IMR-90 (cell line): ENCODE measurements around the gene MYH11. TPM values are rescaled to one million over a fixed set of nuclear protein-coding genes. Genes with fewer than 3 reads are reported as not detected.
"Not testable (repeated sequence)": the region's sequence is repeated elsewhere in the genome, so short reads cannot be mapped to it uniquely, and the experiment has no call there.

ENCODE experiments used
- ATAC-seq: fragments of 200-7000 bp; cut with Tn5 transposase; 2 replicates; pipeline ENCODE4 v1.9.1; 2020; ENCODE audit warnings: low read depth, mild to moderate bottlenecking, moderate library complexity
- BruUV-seq: library from RNA; stranded (reverse); fragments of 400-500 nt; replicated peaks from 2 replicates; lab custom pipeline; 2021; lab: Mats Ljungman, UMichigan
- CTCF ChIA-PET: fragments of 300-600 bp; formaldehyde crosslinking; extraction: SDS; loops from one replicate; lab custom pipeline; 2021; ENCODE audit warnings: antibody characterized with exemption; lab: Yijun Ruan, JAX
- POLR2A ChIA-PET: fragments of 300-600 bp; sonication (Branson Sonifier 250); formaldehyde crosslinking; loops from one replicate; lab custom pipeline; 2022; ENCODE audit warnings: antibody characterized with exemption; ENCODE audit not compliant: unreplicated experiment; lab: Charles Lee
- DNase-seq: peaks from one replicate; pipeline ENCODE4 v3.0.0; 2013
- H2AFZ ChIP-seq: replicated peaks from 2 replicates; pipeline ENCODE3; 2013; ENCODE audit warnings: low read length, mild to moderate bottlenecking; ENCODE audit not compliant: poor library complexity
- H2AK5ac ChIP-seq: 2 replicates; pipeline ENCODE4 v1.6.1; 2013; ENCODE audit warnings: low read depth, low read length, inconsistent platforms
- H2AK9ac ChIP-seq: replicated peaks from 2 replicates; pipeline ENCODE3; 2013; ENCODE audit warnings: mild to moderate bottlenecking, low read depth, low read length, moderate library complexity; ENCODE audit not compliant: poor library complexity
- H2BK120ac ChIP-seq: 2 replicates; pipeline ENCODE4 v1.6.1; 2013; ENCODE audit warnings: low read depth, low read length, inconsistent platforms
- H2BK15ac ChIP-seq: 3 replicates; pipeline ENCODE4 v1.6.1; 2013; ENCODE audit warnings: low read depth, low read length, inconsistent platforms
- H2BK20ac ChIP-seq: 2 replicates; pipeline ENCODE4 v1.6.1; 2013; ENCODE audit warnings: low read depth, mild to moderate bottlenecking, inconsistent platforms, low read length, moderate library complexity
- H2BK5ac ChIP-seq: 2 replicates; pipeline ENCODE4 v1.6.1; 2013; ENCODE audit warnings: mild to moderate bottlenecking, low read depth, low read length, inconsistent platforms; ENCODE audit not compliant: poor library complexity, severe bottlenecking
- H3K14ac ChIP-seq: replicated peaks from 2 replicates; pipeline ENCODE4 v1.6.1; 2013; ENCODE audit warnings: low read depth, low read length, inconsistent platforms
- H3K18ac ChIP-seq: 2 replicates; pipeline ENCODE4 v1.6.1; 2013; ENCODE audit warnings: low read depth, low read length, control low read depth
- H3K23ac ChIP-seq: 2 replicates; pipeline ENCODE4 v1.6.1; 2013; ENCODE audit warnings: low read depth, low read length, inconsistent platforms
- H3K27ac ChIP-seq: 2 replicates; pipeline ENCODE4 v1.5.1; 2013; ENCODE audit warnings: mild to moderate bottlenecking, control low read depth, low read length; ENCODE audit not compliant: insufficient read depth
- H3K27me3 ChIP-seq: 2 replicates; pipeline ENCODE4 v1.6.1; 2013; ENCODE audit warnings: low read length; ENCODE audit not compliant: control insufficient read depth, insufficient read depth
- H3K36me3 ChIP-seq: 2 replicates; pipeline ENCODE4 v1.6.1; 2013; ENCODE audit warnings: low read length, mixed read lengths; ENCODE audit not compliant: control insufficient read depth, insufficient read depth
- H3K4ac ChIP-seq: 2 replicates; pipeline ENCODE4 v1.6.1; 2013; ENCODE audit warnings: low read depth, low read length, inconsistent platforms
- H3K4me1 ChIP-seq: 2 replicates; pipeline ENCODE4 v1.6.1; 2013; ENCODE audit warnings: low read length, mixed read lengths; ENCODE audit not compliant: control insufficient read depth, insufficient read depth
- H3K4me2 ChIP-seq: 2 replicates; pipeline ENCODE4 v1.6.1; 2013; ENCODE audit warnings: low read depth, mild to moderate bottlenecking, control low read depth, low read length, moderate library complexity
- H3K4me3 ChIP-seq: 2 replicates; pipeline ENCODE4 v1.5.1; 2013; ENCODE audit warnings: low read depth, mild to moderate bottlenecking, control low read depth, low read length, moderate library complexity; ENCODE audit not compliant: insufficient read depth
- H3K56ac ChIP-seq: 2 replicates; pipeline ENCODE4 v1.6.1; 2013; ENCODE audit warnings: low read length, inconsistent platforms; ENCODE audit not compliant: insufficient read depth; ENCODE audit errors: extremely low read depth
- H3K79me1 ChIP-seq, 2 experiments: 2 replicates each; pipeline ENCODE4 v1.6.1; 2013; ENCODE audit warnings: low read length in 2 of 2, inconsistent platforms in 1 of 2, low read depth in 1 of 2
- H3K9ac ChIP-seq: 2 replicates; pipeline ENCODE4 v1.6.1; 2013; ENCODE audit warnings: low read depth, low read length, control low read depth
- H3K9me1 ChIP-seq: 2 replicates; pipeline ENCODE4 v1.6.1; 2013; ENCODE audit warnings: low read length, inconsistent platforms; ENCODE audit not compliant: insufficient read depth
- H3K9me3 ChIP-seq: 2 replicates; pipeline ENCODE4 v1.6.1; 2013; ENCODE audit warnings: low read length; ENCODE audit not compliant: control insufficient read depth, insufficient read depth
- H4K20me1 ChIP-seq: 2 replicates; pipeline ENCODE4 v1.6.1; 2013; ENCODE audit warnings: low read length, inconsistent platforms; ENCODE audit not compliant: insufficient read depth
- H4K5ac ChIP-seq: 2 replicates; pipeline ENCODE4 v1.6.1; 2013; ENCODE audit warnings: mild to moderate bottlenecking, low read depth, low read length, control low read depth
- H4K8ac ChIP-seq, 2 experiments: 2 replicates each; pipeline ENCODE4 v1.6.1; 2013; ENCODE audit warnings: low read depth in 2 of 2, low read length in 2 of 2, control low read depth in 1 of 2, inconsistent platforms in 1 of 2
- H4K91ac ChIP-seq: 2 replicates; pipeline ENCODE4 v1.6.1; 2013; ENCODE audit warnings: low read depth, low read length, inconsistent platforms; ENCODE audit not compliant: insufficient read depth
- MAFK ChIP-seq: IDR thresholded peaks from 2 replicates; pipeline ENCODE4 v1.6.1; 2012; ENCODE audit warnings: low read depth, low read length, improper control_type of control experiment
- NFE2L2 ChIP-seq: fragments of 150-350 bp; IDR thresholded peaks from 2 replicates; pipeline ENCODE4 v1.6.1; 2016; ENCODE audit warnings: low read depth, mild to moderate bottlenecking, low read length
- POLR2A ChIP-seq: IDR thresholded peaks from 2 replicates; pipeline ENCODE4 v1.6.1; 2012; ENCODE audit warnings: mild to moderate bottlenecking, low read depth, low read length
- RCOR1 ChIP-seq: IDR thresholded peaks from 2 replicates; pipeline ENCODE4 v1.6.1; 2012; ENCODE audit warnings: mild to moderate bottlenecking, low read length, improper control_type of control experiment; ENCODE audit not compliant: insufficient replicate concordance
- RFX5 ChIP-seq: IDR thresholded peaks from 2 replicates; pipeline ENCODE4 v1.8.0; 2012; ENCODE audit warnings: low read depth, mild to moderate bottlenecking, low read length, moderate library complexity
- SMC3 ChIP-seq: fragments of 150-350 bp; IDR thresholded peaks from 2 replicates; pipeline ENCODE4 v1.6.1; 2016; ENCODE audit warnings: low read depth, mild to moderate bottlenecking, antibody characterized with exemption, low read length, moderate library complexity
- WGBS, 2 experiments: methylation state at CpG; one replicate each; pipeline versions ENCODE4 v1.1.5 to v1.1.7; 2013; ENCODE audit warnings: missing lambda C conversion rate in 2 of 2; ENCODE audit not compliant: insufficient read length in 1 of 2; ENCODE audit errors: extremely low coverage in 2 of 2; 5-methylcytosine and 5-hydroxymethylcytosine counted together
- dilution Hi-C: fragments of 300-500 bp; cut with HindIII; formaldehyde crosslinking; loops from one replicate; pipeline ENCODE4 v1.14.3; 2018; ENCODE audit warnings: low sequenced_read_pairs; ENCODE audit not compliant: unreplicated experiment
- in situ Hi-C: fragments of 300-500 bp; cut with MboI; formaldehyde crosslinking; loops from 3 replicates; pipeline ENCODE4 v1.14.3; 2019; ENCODE audit warnings: low sequenced_read_pairs, inconsistent platforms, mixed read lengths
- intact Hi-C: fragments of 100-400 bp; cut with micrococcal nuclease; formaldehyde crosslinking; loops from 2 replicates; pipeline ENCODE4 v1.10.0; 2022
- polyA plus RNA-seq, 3 experiments: library from polyadenylated mRNA; depleted of rRNA; stranded (reverse); fragments of >200 nt; gene quantifications; 2 replicates each; pipeline ENCODE4 v1.2.3, GENCODE V29; 2012; ENCODE audit warnings: low replicate concordance in 1 of 3
- total RNA-seq: library from RNA; depleted of rRNA; stranded (reverse); fragments of >200 nt; gene quantifications from 2 replicates; pipeline ENCODE4 v1.2.3, GENCODE V29; 2012

MYH11 gene
- total and polyA plus RNA-seq, 2 of the 4 experiments (the other 2 are of a cell fraction), result under 0.01 to 0.12 TPM

- Histone ChIP-seq H3K36me3 (peaks cover 61% of the 10 kb centered on the region), H4K5ac (no peak overlapping the region), H2BK15ac (no peak overlapping the region), H3K9me3 (no peaks in the 10 kb centered on the region), H3K56ac (no peak overlapping the region), H4K8ac (no peak overlapping the region), H2AK5ac (no peak overlapping the region), H2BK120ac (no peak overlapping the region), H3K4me1 (no peaks in the 10 kb centered on the region), H3K23ac (no peak overlapping the region), H3K79me1 (peaks cover 3 to 9% of the 10 kb centered on the region in 2 experiments; a peak in 2 of 4 replicates), H4K91ac (no peak overlapping the region), H4K20me1 (no peaks in the 10 kb centered on the region; the same call in 1 of the 2 replicates), H2AK9ac (no peak overlapping the region), H2AFZ (no peak overlapping the region), H3K27ac (no peak overlapping the region), H3K4me3 (no peak overlapping the region), H3K18ac (no peak overlapping the region), H2BK20ac (no peak overlapping the region), H3K4ac (no peak overlapping the region), H3K9me1 (no peaks in the 10 kb centered on the region; the same call in 1 of the 2 replicates), H3K9ac (no peak overlapping the region), H3K27me3 (no peaks in the 10 kb centered on the region), H3K4me2 (no peak overlapping the region), H3K14ac (no peak overlapping the region), H2BK5ac (no peak overlapping the region)
- TF ChIP-seq RCOR1 (no peak), NFE2L2 (no peak), MAFK (no peak), POLR2A (no peak), SMC3 (no peak), RFX5 (no peak)
- ATAC-seq (no peak), DNase-seq (no peak)
- BruUV-seq, result no TSS peak
- in situ Hi-C loops (loop anchor here (5.0 kb wide), 1 partner anchor 52 kb away; the partner anchor contains the start of gene MARF1), intact Hi-C loops (no loop called here), dilution Hi-C loops (no loop called here)
- 100% methylated on average over 1 of the region's 5 CpGs; no CpG with 5 or more reads in 1 of the 2 experiments for WGBS, 2 experiments
- ChIA-PET CTCF (no interaction called here), POLR2A (no interaction called here)
These were observed 162.3 kb downstream of the MYH11 start for GRCh38 chr16:15694499-15694898.

GRCh38 chr16:15692508-15692907 lies 164.3 kb downstream of the MYH11 start:
- H3K4me3 ChIP-seq, H3K27ac ChIP-seq, BruUV-seq, H3K4me1 ChIP-seq, ATAC-seq, CTCF ChIA-PET, H3K56ac ChIP-seq, H2AK5ac ChIP-seq, H4K8ac ChIP-seq, H3K4me2 ChIP-seq, intact Hi-C loops, H2AFZ ChIP-seq, H3K14ac ChIP-seq, H4K20me1 ChIP-seq, H3K9ac ChIP-seq, H4K91ac ChIP-seq, H3K9me3 ChIP-seq, H3K4ac ChIP-seq, H2BK15ac ChIP-seq, POLR2A ChIA-PET, DNase-seq, H2BK5ac ChIP-seq, H2AK9ac ChIP-seq, H4K5ac ChIP-seq, dilution Hi-C loops, H3K18ac ChIP-seq, H3K9me1 ChIP-seq, H3K27me3 ChIP-seq, H2BK20ac ChIP-seq, H3K23ac ChIP-seq, H2BK120ac ChIP-seq: not testable (repeated sequence)
- Histone ChIP-seq H3K79me1 (peaks cover 3 to 13% of the 10 kb centered on the region in 2 experiments; a peak in 2 of 4 replicates), H3K36me3 (peaks cover 61% of the 10 kb centered on the region)
- in situ Hi-C loops, result loop anchor here (5.0 kb wide), 1 partner anchor 50 kb away; the partner anchor contains the start of gene MARF1
- WGBS, 2 experiments, result no CpG with 5 or more reads among the region's 1 CpG
